IMR-90 (cell line): ENCODE measurements around the gene ERP27. TPM values are rescaled to one million over a fixed set of nuclear protein-coding genes. Genes with fewer than 3 reads are reported as not detected.

Experiments
- ATAC-seq: fragments of 200-7000 bp; cut with Tn5 transposase; 2 replicates; pipeline ENCODE4 v1.9.1; 2020; ENCODE audit warnings: low read depth, mild to moderate bottlenecking, moderate library complexity
- BruUV-seq: library from RNA; stranded (reverse); fragments of 400-500 nt; replicated peaks from 2 replicates; lab custom pipeline; 2021; lab: Mats Ljungman, UMichigan
- CTCF ChIA-PET: fragments of 300-600 bp; formaldehyde crosslinking; extraction: SDS; loops from one replicate; lab custom pipeline; 2021; ENCODE audit warnings: antibody characterized with exemption; lab: Yijun Ruan, JAX
- POLR2A ChIA-PET: fragments of 300-600 bp; sonication (Branson Sonifier 250); formaldehyde crosslinking; loops from one replicate; lab custom pipeline; 2022; ENCODE audit warnings: antibody characterized with exemption; ENCODE audit not compliant: unreplicated experiment; lab: Charles Lee
- DNase-seq: peaks from one replicate; pipeline ENCODE4 v3.0.0; 2013
- H2AFZ ChIP-seq: replicated peaks from 2 replicates; pipeline ENCODE3; 2013; ENCODE audit warnings: low read length, mild to moderate bottlenecking; ENCODE audit not compliant: poor library complexity
- H2AK5ac ChIP-seq: 2 replicates; pipeline ENCODE4 v1.6.1; 2013; ENCODE audit warnings: low read depth, low read length, inconsistent platforms
- H2AK9ac ChIP-seq: replicated peaks from 2 replicates; pipeline ENCODE3; 2013; ENCODE audit warnings: mild to moderate bottlenecking, low read depth, low read length, moderate library complexity; ENCODE audit not compliant: poor library complexity
- H2BK120ac ChIP-seq: 2 replicates; pipeline ENCODE4 v1.6.1; 2013; ENCODE audit warnings: low read depth, low read length, inconsistent platforms
- H2BK15ac ChIP-seq: 3 replicates; pipeline ENCODE4 v1.6.1; 2013; ENCODE audit warnings: low read depth, low read length, inconsistent platforms
- H2BK20ac ChIP-seq: 2 replicates; pipeline ENCODE4 v1.6.1; 2013; ENCODE audit warnings: low read depth, mild to moderate bottlenecking, inconsistent platforms, low read length, moderate library complexity
- H2BK5ac ChIP-seq: 2 replicates; pipeline ENCODE4 v1.6.1; 2013; ENCODE audit warnings: mild to moderate bottlenecking, low read depth, low read length, inconsistent platforms; ENCODE audit not compliant: poor library complexity, severe bottlenecking
- H3K14ac ChIP-seq: replicated peaks from 2 replicates; pipeline ENCODE4 v1.6.1; 2013; ENCODE audit warnings: low read depth, low read length, inconsistent platforms
- H3K18ac ChIP-seq: 2 replicates; pipeline ENCODE4 v1.6.1; 2013; ENCODE audit warnings: low read depth, low read length, control low read depth
- H3K23ac ChIP-seq: 2 replicates; pipeline ENCODE4 v1.6.1; 2013; ENCODE audit warnings: low read depth, low read length, inconsistent platforms
- H3K27ac ChIP-seq: 2 replicates; pipeline ENCODE4 v1.5.1; 2013; ENCODE audit warnings: mild to moderate bottlenecking, control low read depth, low read length; ENCODE audit not compliant: insufficient read depth
- H3K27me3 ChIP-seq: 2 replicates; pipeline ENCODE4 v1.6.1; 2013; ENCODE audit warnings: low read length; ENCODE audit not compliant: control insufficient read depth, insufficient read depth
- H3K36me3 ChIP-seq: 2 replicates; pipeline ENCODE4 v1.6.1; 2013; ENCODE audit warnings: low read length, mixed read lengths; ENCODE audit not compliant: control insufficient read depth, insufficient read depth
- H3K4ac ChIP-seq: 2 replicates; pipeline ENCODE4 v1.6.1; 2013; ENCODE audit warnings: low read depth, low read length, inconsistent platforms
- H3K4me1 ChIP-seq: 2 replicates; pipeline ENCODE4 v1.6.1; 2013; ENCODE audit warnings: low read length, mixed read lengths; ENCODE audit not compliant: control insufficient read depth, insufficient read depth
- H3K4me2 ChIP-seq: 2 replicates; pipeline ENCODE4 v1.6.1; 2013; ENCODE audit warnings: low read depth, mild to moderate bottlenecking, control low read depth, low read length, moderate library complexity
- H3K4me3 ChIP-seq: 2 replicates; pipeline ENCODE4 v1.5.1; 2013; ENCODE audit warnings: low read depth, mild to moderate bottlenecking, control low read depth, low read length, moderate library complexity; ENCODE audit not compliant: insufficient read depth
- H3K56ac ChIP-seq: 2 replicates; pipeline ENCODE4 v1.6.1; 2013; ENCODE audit warnings: low read length, inconsistent platforms; ENCODE audit not compliant: insufficient read depth; ENCODE audit errors: extremely low read depth
- H3K79me1 ChIP-seq, 2 experiments: 2 replicates each; pipeline ENCODE4 v1.6.1; 2013; ENCODE audit warnings: low read length in 2 of 2, inconsistent platforms in 1 of 2, low read depth in 1 of 2
- H3K9ac ChIP-seq: 2 replicates; pipeline ENCODE4 v1.6.1; 2013; ENCODE audit warnings: low read depth, low read length, control low read depth
- H3K9me1 ChIP-seq: 2 replicates; pipeline ENCODE4 v1.6.1; 2013; ENCODE audit warnings: low read length, inconsistent platforms; ENCODE audit not compliant: insufficient read depth
- H3K9me3 ChIP-seq: 2 replicates; pipeline ENCODE4 v1.6.1; 2013; ENCODE audit warnings: low read length; ENCODE audit not compliant: control insufficient read depth, insufficient read depth
- H4K20me1 ChIP-seq: 2 replicates; pipeline ENCODE4 v1.6.1; 2013; ENCODE audit warnings: low read length, inconsistent platforms; ENCODE audit not compliant: insufficient read depth
- H4K5ac ChIP-seq: 2 replicates; pipeline ENCODE4 v1.6.1; 2013; ENCODE audit warnings: mild to moderate bottlenecking, low read depth, low read length, control low read depth
- H4K8ac ChIP-seq, 2 experiments: 2 replicates each; pipeline ENCODE4 v1.6.1; 2013; ENCODE audit warnings: low read depth in 2 of 2, low read length in 2 of 2, control low read depth in 1 of 2, inconsistent platforms in 1 of 2
- H4K91ac ChIP-seq: 2 replicates; pipeline ENCODE4 v1.6.1; 2013; ENCODE audit warnings: low read depth, low read length, inconsistent platforms; ENCODE audit not compliant: insufficient read depth
- BHLHE40 ChIP-seq: fragments of 150-350 bp; IDR thresholded peaks from 2 replicates; pipeline ENCODE4 v1.6.1; 2016; ENCODE audit warnings: mild to moderate bottlenecking, low read depth, low read length
- CEBPB ChIP-seq: IDR thresholded peaks from 2 replicates; pipeline ENCODE4 v1.6.1; 2012; ENCODE audit warnings: low read depth, low read length, improper control_type of control experiment
- CHD1 ChIP-seq: IDR thresholded peaks from 2 replicates; pipeline ENCODE4 v1.6.1; 2012; ENCODE audit warnings: low read depth, low read length, improper control_type of control experiment
- CTCF ChIP-seq: conservative IDR thresholded peaks from 2 replicates; pipeline ENCODE4 v1.5.1; 2012; ENCODE audit warnings: mild to moderate bottlenecking, low read depth, low read length, improper control_type of control experiment
- FOS ChIP-seq: fragments of 150-350 bp; IDR thresholded peaks from 2 replicates; pipeline ENCODE4 v1.6.1; 2016; ENCODE audit warnings: low read depth, low read length
- MAFK ChIP-seq: IDR thresholded peaks from 2 replicates; pipeline ENCODE4 v1.6.1; 2012; ENCODE audit warnings: low read depth, low read length, improper control_type of control experiment
- MAZ ChIP-seq: IDR thresholded peaks from 2 replicates; pipeline ENCODE4 v1.6.1; 2012; ENCODE audit warnings: low read depth, mild to moderate bottlenecking, low read length, improper control_type of control experiment, moderate library complexity, borderline replicate concordance
- MXI1 ChIP-seq: IDR thresholded peaks from 2 replicates; pipeline ENCODE4 v1.6.1; 2012; ENCODE audit warnings: low read depth, mild to moderate bottlenecking, low read length, moderate library complexity, borderline replicate concordance
- NFE2L2 ChIP-seq: fragments of 150-350 bp; IDR thresholded peaks from 2 replicates; pipeline ENCODE4 v1.6.1; 2016; ENCODE audit warnings: low read depth, mild to moderate bottlenecking, low read length
- POLR2A ChIP-seq: IDR thresholded peaks from 2 replicates; pipeline ENCODE4 v1.6.1; 2012; ENCODE audit warnings: mild to moderate bottlenecking, low read depth, low read length
- RAD21 ChIP-seq: IDR thresholded peaks from 2 replicates; pipeline ENCODE4 v1.6.1; 2012; ENCODE audit warnings: low read length, improper control_type of control experiment
- RCOR1 ChIP-seq: IDR thresholded peaks from 2 replicates; pipeline ENCODE4 v1.6.1; 2012; ENCODE audit warnings: mild to moderate bottlenecking, low read length, improper control_type of control experiment; ENCODE audit not compliant: insufficient replicate concordance
- RFX5 ChIP-seq: IDR thresholded peaks from 2 replicates; pipeline ENCODE4 v1.8.0; 2012; ENCODE audit warnings: low read depth, mild to moderate bottlenecking, low read length, moderate library complexity
- SMC3 ChIP-seq: fragments of 150-350 bp; IDR thresholded peaks from 2 replicates; pipeline ENCODE4 v1.6.1; 2016; ENCODE audit warnings: low read depth, mild to moderate bottlenecking, antibody characterized with exemption, low read length, moderate library complexity
- WGBS, 2 experiments: methylation state at CpG; one replicate each; pipeline versions ENCODE4 v1.1.5 to v1.1.7; 2013; ENCODE audit warnings: missing lambda C conversion rate in 2 of 2; ENCODE audit not compliant: insufficient read length in 1 of 2; ENCODE audit errors: extremely low coverage in 2 of 2; 5-methylcytosine and 5-hydroxymethylcytosine counted together
- dilution Hi-C: fragments of 300-500 bp; cut with HindIII; formaldehyde crosslinking; loops from one replicate; pipeline ENCODE4 v1.14.3; 2018; ENCODE audit warnings: low sequenced_read_pairs; ENCODE audit not compliant: unreplicated experiment
- in situ Hi-C: fragments of 300-500 bp; cut with MboI; formaldehyde crosslinking; loops from 3 replicates; pipeline ENCODE4 v1.14.3; 2019; ENCODE audit warnings: low sequenced_read_pairs, inconsistent platforms, mixed read lengths
- intact Hi-C: fragments of 100-400 bp; cut with micrococcal nuclease; formaldehyde crosslinking; loops from 2 replicates; pipeline ENCODE4 v1.10.0; 2022
- polyA plus RNA-seq, 3 experiments: library from polyadenylated mRNA; depleted of rRNA; stranded (reverse); fragments of >200 nt; gene quantifications; 2 replicates each; pipeline ENCODE4 v1.2.3, GENCODE V29; 2012; ENCODE audit warnings: low replicate concordance in 1 of 3
- total RNA-seq: library from RNA; depleted of rRNA; stranded (reverse); fragments of >200 nt; gene quantifications from 2 replicates; pipeline ENCODE4 v1.2.3, GENCODE V29; 2012
- TF ChIP-seq, protein P1 (sequence below): fragments of 150-350 bp; IDR thresholded peaks from 2 replicates; pipeline ENCODE4 v1.6.1; 2017; ENCODE audit warnings: mild to moderate bottlenecking, antibody characterized with exemption, low read length, low read depth
- TF ChIP-seq, protein P2 (sequence below): fragments of 150-350 bp; IDR thresholded peaks from 2 replicates; pipeline ENCODE4 v1.6.1; 2016; ENCODE audit warnings: low read depth, mild to moderate bottlenecking, low read length, moderate library complexity, borderline replicate concordance

The ERP27 gene
- total and polyA plus RNA-seq, 2 of the 4 experiments (the other 2 are of a cell fraction), result not detected

- no peak overlapping the region for H2AK5ac ChIP-seq
- H3K9ac ChIP-seq, result no peak overlapping the region
- H2BK5ac ChIP-seq, result no peak overlapping the region
- DNase-seq (no peak), ATAC-seq (no peak)
- TF ChIP-seq RAD21 (no peak), MAFK (no peak), NFE2L2 (no peak), CEBPB (no peak), POLR2A (no peak), MAZ (no peak), BHLHE40 (no peak), MXI1 (no peak), CTCF (no peak), FOS (no peak), SMC3 (no peak), RFX5 (no peak), RCOR1 (no peak), CHD1 (no peak)
- TF ChIP-seq, protein P1, sequence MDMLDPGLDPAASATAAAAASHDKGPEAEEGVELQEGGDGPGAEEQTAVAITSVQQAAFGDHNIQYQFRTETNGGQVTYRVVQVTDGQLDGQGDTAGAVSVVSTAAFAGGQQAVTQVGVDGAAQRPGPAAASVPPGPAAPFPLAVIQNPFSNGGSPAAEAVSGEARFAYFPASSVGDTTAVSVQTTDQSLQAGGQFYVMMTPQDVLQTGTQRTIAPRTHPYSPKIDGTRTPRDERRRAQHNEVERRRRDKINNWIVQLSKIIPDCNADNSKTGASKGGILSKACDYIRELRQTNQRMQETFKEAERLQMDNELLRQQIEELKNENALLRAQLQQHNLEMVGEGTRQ, result no peak
- TF ChIP-seq, protein P2, sequence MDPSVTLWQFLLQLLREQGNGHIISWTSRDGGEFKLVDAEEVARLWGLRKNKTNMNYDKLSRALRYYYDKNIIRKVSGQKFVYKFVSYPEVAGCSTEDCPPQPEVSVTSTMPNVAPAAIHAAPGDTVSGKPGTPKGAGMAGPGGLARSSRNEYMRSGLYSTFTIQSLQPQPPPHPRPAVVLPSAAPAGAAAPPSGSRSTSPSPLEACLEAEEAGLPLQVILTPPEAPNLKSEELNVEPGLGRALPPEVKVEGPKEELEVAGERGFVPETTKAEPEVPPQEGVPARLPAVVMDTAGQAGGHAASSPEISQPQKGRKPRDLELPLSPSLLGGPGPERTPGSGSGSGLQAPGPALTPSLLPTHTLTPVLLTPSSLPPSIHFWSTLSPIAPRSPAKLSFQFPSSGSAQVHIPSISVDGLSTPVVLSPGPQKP, result no peak
- WGBS, 2 experiments, result 100% methylated on average over 1 of the region's 5 CpGs; no CpG with 5 or more reads in 1 of the 2 experiments
- H3K56ac ChIP-seq, result no peak overlapping the region
- no peak overlapping the region for H2BK15ac ChIP-seq
- H2AK9ac ChIP-seq, result no peak overlapping the region
- no peak overlapping the region for H3K14ac ChIP-seq
- no peaks in the 10 kb centered on the region for H3K9me1 ChIP-seq
- ChIA-PET POLR2A (no interaction called here), CTCF (no interaction called here)
- no peak overlapping the region for H4K5ac ChIP-seq
- H3K4me2 ChIP-seq, result no peak overlapping the region
- no peak overlapping the region for H2BK120ac ChIP-seq
- H3K79me1 ChIP-seq, result no peaks in the 10 kb centered on the region
- H3K9me3 ChIP-seq, result no peaks in the 10 kb centered on the region
- H3K4me1 ChIP-seq, result peaks cover 2% of the 10 kb centered on the region; the same call in 1 of the 2 replicates
- H4K91ac ChIP-seq, result no peak overlapping the region
- H2AFZ ChIP-seq, result no peak overlapping the region
- H3K18ac ChIP-seq, result no peak overlapping the region
- no peaks in the 10 kb centered on the region for H3K27me3 ChIP-seq
- H3K4me3 ChIP-seq, result no peak overlapping the region
- intact Hi-C loops (no loop called here), in situ Hi-C loops (no loop called here), dilution Hi-C loops (no loop called here)
- no peaks in the 10 kb centered on the region for H4K20me1 ChIP-seq
- no peak overlapping the region for H4K8ac ChIP-seq
- H3K36me3 ChIP-seq, result no peaks in the 10 kb centered on the region
- no peak overlapping the region for H3K4ac ChIP-seq
- H2BK20ac ChIP-seq, result no peak overlapping the region
- no peak overlapping the region for H3K27ac ChIP-seq
- no peak overlapping the region for H3K23ac ChIP-seq
- BruUV-seq, result no TSS peak
Observed at GRCh38 chr12:14903386-14904098, 34.8 kb downstream of the ERP27 start.
